ENCODE results near the gene AKAP17A.

The AKAP17A gene

GRCh38 chrX:1582686-1583437, 8.5 kb upstream of the AKAP17A start:
- Histone ChIP-seq H2AFZ (ENCODE audit: low read depth, low read length, severe bottlenecking) (peak overlapping the region; percentile 71), H3K36me3 (ENCODE audit: low read length) (no peaks in the 10 kb centered on the region), H3K9me3 (ENCODE audit: insufficient read depth, low read length) (no peaks in the 10 kb centered on the region), H3K4me2 (ENCODE audit: low read depth, low read length, poor library complexity, severe bottlenecking) (peak overlapping the region; percentile 58), H3K79me2 (ENCODE audit: insufficient read depth, low read length) (no peaks in the 10 kb centered on the region), H3K9ac (ENCODE audit: low read length) (peak overlapping the region; percentile 31; the same call in 1 of the 2 replicates), H3K9me2 (replicated peaks; ENCODE audit: insufficient read depth, low read length) (no peaks in the 10 kb centered on the region), H3K27me3 (ENCODE audit: low read length) (no peaks in the 10 kb centered on the region), H3F3A (ENCODE audit: insufficient read depth) (peaks cover 14% of the 10 kb centered on the region), H3K27ac (ENCODE audit: low read depth, low read length) (peak overlapping the region; percentile 74), H3K4me3 (ENCODE audit: insufficient read depth, low read length, poor library complexity, severe bottlenecking) (no peak overlapping the region), H4K20me1 (ENCODE audit: low read depth, low read length) (no peaks in the 10 kb centered on the region)
- TF ChIP-seq CTCF (IDR thresholded peaks at IDR 0.05; ENCODE audit: insufficient read depth, low read length, poor library complexity, severe bottlenecking) = no peak
- no peak for TF ChIP-seq EZH2phosphoT487 (conservative IDR thresholded peaks at IDR 0.05; ENCODE audit: low read length)

- H2AFZ ChIP-seq (ENCODE audit: low read depth, low read length, severe bottlenecking) = no peak overlapping the region
- no peaks in the 10 kb centered on the region for H4K20me1 ChIP-seq (ENCODE audit: low read depth, low read length)
- no peaks in the 10 kb centered on the region for H3K79me2 ChIP-seq (ENCODE audit: insufficient read depth, low read length)
- no peak overlapping the region for H3K9ac ChIP-seq (ENCODE audit: low read length)
- TF ChIP-seq EZH2phosphoT487 (conservative IDR thresholded peaks at IDR 0.05; ENCODE audit: low read length) = no peak
- TF ChIP-seq CTCF (IDR thresholded peaks at IDR 0.05; ENCODE audit: insufficient read depth, low read length, poor library complexity, severe bottlenecking) = no peak
- H3K27ac ChIP-seq (ENCODE audit: low read depth, low read length) = peak overlapping the region; percentile 40; the same call in 1 of the 2 replicates
- H3F3A ChIP-seq (ENCODE audit: insufficient read depth) = peaks cover 16% of the 10 kb centered on the region
- H3K9me2 ChIP-seq (replicated peaks; ENCODE audit: insufficient read depth, low read length) = no peaks in the 10 kb centered on the region
- no peak overlapping the region for H3K4me3 ChIP-seq (ENCODE audit: insufficient read depth, low read length, poor library complexity, severe bottlenecking)
- no peaks in the 10 kb centered on the region for H3K36me3 ChIP-seq (ENCODE audit: low read length)
- no peak overlapping the region for H3K4me2 ChIP-seq (ENCODE audit: low read depth, low read length, poor library complexity, severe bottlenecking)
- H3K9me3 ChIP-seq (ENCODE audit: insufficient read depth, low read length) = no peaks in the 10 kb centered on the region
- H3K27me3 ChIP-seq (ENCODE audit: low read length) = no peaks in the 10 kb centered on the region
Measured at GRCh38 chrX:1584237-1585011, 7.0 kb upstream of the AKAP17A start.

GRCh38 chrX:1587161-1587560, 4.2 kb upstream of the AKAP17A start:
- TF ChIP-seq EZH2phosphoT487 (conservative IDR thresholded peaks at IDR 0.05; ENCODE audit: low read length) (no peak), CTCF (IDR thresholded peaks at IDR 0.05; ENCODE audit: insufficient read depth, low read length, poor library complexity, severe bottlenecking) (no peak)
- Histone ChIP-seq H2AFZ (ENCODE audit: low read depth, low read length, severe bottlenecking) (peak overlapping the region; percentile 32), H3K27me3 (ENCODE audit: low read length) (no peaks in the 10 kb centered on the region), H3K9me3 (ENCODE audit: insufficient read depth, low read length) (no peaks in the 10 kb centered on the region), H3K9ac (ENCODE audit: low read length) (peak overlapping the region; percentile 6; the same call in 1 of the 2 replicates), H3K4me3 (ENCODE audit: insufficient read depth, low read length, poor library complexity, severe bottlenecking) (no peak overlapping the region), H3F3A (ENCODE audit: insufficient read depth) (peaks cover 20% of the 10 kb centered on the region), H3K9me2 (replicated peaks; ENCODE audit: insufficient read depth, low read length) (no peaks in the 10 kb centered on the region), H3K4me2 (ENCODE audit: low read depth, low read length, poor library complexity, severe bottlenecking) (peak overlapping the region; percentile 45), H3K36me3 (ENCODE audit: low read length) (no peaks in the 10 kb centered on the region), H4K20me1 (ENCODE audit: low read depth, low read length) (no peaks in the 10 kb centered on the region), H3K27ac (ENCODE audit: low read depth, low read length) (peak overlapping the region; percentile 77), H3K79me2 (ENCODE audit: insufficient read depth, low read length) (peaks cover 6% of the 10 kb centered on the region; the same call in 1 of the 2 replicates)

Measured in SU-DHL-6 (cell line).